IMR-90 (cell line): ENCODE results near the gene GYS1. TPM values are rescaled to one million over a fixed set of nuclear protein-coding genes. Genes with fewer than 3 reads are reported as not detected.

ENCODE experiments used
- ATAC-seq: fragments of 200-7000 bp; cut with Tn5 transposase; 2 replicates; pipeline ENCODE4 v1.9.1; 2020; ENCODE audit warnings: low read depth, mild to moderate bottlenecking, moderate library complexity
- BruUV-seq: library from RNA; stranded (reverse); fragments of 400-500 nt; replicated peaks from 2 replicates; lab custom pipeline; 2021; lab: Mats Ljungman, UMichigan
- CTCF ChIA-PET: fragments of 300-600 bp; formaldehyde crosslinking; extraction: SDS; loops from one replicate; lab custom pipeline; 2021; ENCODE audit warnings: antibody characterized with exemption; lab: Yijun Ruan, JAX
- POLR2A ChIA-PET: fragments of 300-600 bp; sonication (Branson Sonifier 250); formaldehyde crosslinking; loops from one replicate; lab custom pipeline; 2022; ENCODE audit warnings: antibody characterized with exemption; ENCODE audit not compliant: unreplicated experiment; lab: Charles Lee
- DNase-seq: peaks from one replicate; pipeline ENCODE4 v3.0.0; 2013
- H2AFZ ChIP-seq: replicated peaks from 2 replicates; pipeline ENCODE3; 2013; ENCODE audit warnings: low read length, mild to moderate bottlenecking; ENCODE audit not compliant: poor library complexity
- H2AK5ac ChIP-seq: 2 replicates; pipeline ENCODE4 v1.6.1; 2013; ENCODE audit warnings: low read depth, low read length, inconsistent platforms
- H2AK9ac ChIP-seq: replicated peaks from 2 replicates; pipeline ENCODE3; 2013; ENCODE audit warnings: mild to moderate bottlenecking, low read depth, low read length, moderate library complexity; ENCODE audit not compliant: poor library complexity
- H2BK120ac ChIP-seq: 2 replicates; pipeline ENCODE4 v1.6.1; 2013; ENCODE audit warnings: low read depth, low read length, inconsistent platforms
- H2BK15ac ChIP-seq: 3 replicates; pipeline ENCODE4 v1.6.1; 2013; ENCODE audit warnings: low read depth, low read length, inconsistent platforms
- H2BK20ac ChIP-seq: 2 replicates; pipeline ENCODE4 v1.6.1; 2013; ENCODE audit warnings: low read depth, mild to moderate bottlenecking, inconsistent platforms, low read length, moderate library complexity
- H2BK5ac ChIP-seq: 2 replicates; pipeline ENCODE4 v1.6.1; 2013; ENCODE audit warnings: mild to moderate bottlenecking, low read depth, low read length, inconsistent platforms; ENCODE audit not compliant: poor library complexity, severe bottlenecking
- H3K14ac ChIP-seq: replicated peaks from 2 replicates; pipeline ENCODE4 v1.6.1; 2013; ENCODE audit warnings: low read depth, low read length, inconsistent platforms
- H3K18ac ChIP-seq: 2 replicates; pipeline ENCODE4 v1.6.1; 2013; ENCODE audit warnings: low read depth, low read length, control low read depth
- H3K23ac ChIP-seq: 2 replicates; pipeline ENCODE4 v1.6.1; 2013; ENCODE audit warnings: low read depth, low read length, inconsistent platforms
- H3K27ac ChIP-seq: 2 replicates; pipeline ENCODE4 v1.5.1; 2013; ENCODE audit warnings: mild to moderate bottlenecking, control low read depth, low read length; ENCODE audit not compliant: insufficient read depth
- H3K27me3 ChIP-seq: 2 replicates; pipeline ENCODE4 v1.6.1; 2013; ENCODE audit warnings: low read length; ENCODE audit not compliant: control insufficient read depth, insufficient read depth
- H3K36me3 ChIP-seq: 2 replicates; pipeline ENCODE4 v1.6.1; 2013; ENCODE audit warnings: low read length, mixed read lengths; ENCODE audit not compliant: control insufficient read depth, insufficient read depth
- H3K4ac ChIP-seq: 2 replicates; pipeline ENCODE4 v1.6.1; 2013; ENCODE audit warnings: low read depth, low read length, inconsistent platforms
- H3K4me1 ChIP-seq: 2 replicates; pipeline ENCODE4 v1.6.1; 2013; ENCODE audit warnings: low read length, mixed read lengths; ENCODE audit not compliant: control insufficient read depth, insufficient read depth
- H3K4me2 ChIP-seq: 2 replicates; pipeline ENCODE4 v1.6.1; 2013; ENCODE audit warnings: low read depth, mild to moderate bottlenecking, control low read depth, low read length, moderate library complexity
- H3K4me3 ChIP-seq: 2 replicates; pipeline ENCODE4 v1.5.1; 2013; ENCODE audit warnings: low read depth, mild to moderate bottlenecking, control low read depth, low read length, moderate library complexity; ENCODE audit not compliant: insufficient read depth
- H3K56ac ChIP-seq: 2 replicates; pipeline ENCODE4 v1.6.1; 2013; ENCODE audit warnings: low read length, inconsistent platforms; ENCODE audit not compliant: insufficient read depth; ENCODE audit errors: extremely low read depth
- H3K79me1 ChIP-seq, 2 experiments: 2 replicates each; pipeline ENCODE4 v1.6.1; 2013; ENCODE audit warnings: low read length in 2 of 2, inconsistent platforms in 1 of 2, low read depth in 1 of 2
- H3K9ac ChIP-seq: 2 replicates; pipeline ENCODE4 v1.6.1; 2013; ENCODE audit warnings: low read depth, low read length, control low read depth
- H3K9me1 ChIP-seq: 2 replicates; pipeline ENCODE4 v1.6.1; 2013; ENCODE audit warnings: low read length, inconsistent platforms; ENCODE audit not compliant: insufficient read depth
- H3K9me3 ChIP-seq: 2 replicates; pipeline ENCODE4 v1.6.1; 2013; ENCODE audit warnings: low read length; ENCODE audit not compliant: control insufficient read depth, insufficient read depth
- H4K20me1 ChIP-seq: 2 replicates; pipeline ENCODE4 v1.6.1; 2013; ENCODE audit warnings: low read length, inconsistent platforms; ENCODE audit not compliant: insufficient read depth
- H4K5ac ChIP-seq: 2 replicates; pipeline ENCODE4 v1.6.1; 2013; ENCODE audit warnings: mild to moderate bottlenecking, low read depth, low read length, control low read depth
- H4K8ac ChIP-seq, 2 experiments: 2 replicates each; pipeline ENCODE4 v1.6.1; 2013; ENCODE audit warnings: low read depth in 2 of 2, low read length in 2 of 2, control low read depth in 1 of 2, inconsistent platforms in 1 of 2
- H4K91ac ChIP-seq: 2 replicates; pipeline ENCODE4 v1.6.1; 2013; ENCODE audit warnings: low read depth, low read length, inconsistent platforms; ENCODE audit not compliant: insufficient read depth
- FOS ChIP-seq: fragments of 150-350 bp; IDR thresholded peaks from 2 replicates; pipeline ENCODE4 v1.6.1; 2016; ENCODE audit warnings: low read depth, low read length
- RCOR1 ChIP-seq: IDR thresholded peaks from 2 replicates; pipeline ENCODE4 v1.6.1; 2012; ENCODE audit warnings: mild to moderate bottlenecking, low read length, improper control_type of control experiment; ENCODE audit not compliant: insufficient replicate concordance
- WGBS, 2 experiments: methylation state at CpG; one replicate each; pipeline versions ENCODE4 v1.1.5 to v1.1.7; 2013; ENCODE audit warnings: missing lambda C conversion rate in 2 of 2; ENCODE audit not compliant: insufficient read length in 1 of 2; ENCODE audit errors: extremely low coverage in 2 of 2; 5-methylcytosine and 5-hydroxymethylcytosine counted together
- dilution Hi-C: fragments of 300-500 bp; cut with HindIII; formaldehyde crosslinking; loops from one replicate; pipeline ENCODE4 v1.14.3; 2018; ENCODE audit warnings: low sequenced_read_pairs; ENCODE audit not compliant: unreplicated experiment
- in situ Hi-C: fragments of 300-500 bp; cut with MboI; formaldehyde crosslinking; loops from 3 replicates; pipeline ENCODE4 v1.14.3; 2019; ENCODE audit warnings: low sequenced_read_pairs, inconsistent platforms, mixed read lengths
- intact Hi-C: fragments of 100-400 bp; cut with micrococcal nuclease; formaldehyde crosslinking; loops from 2 replicates; pipeline ENCODE4 v1.10.0; 2022
- polyA plus RNA-seq, 3 experiments: library from polyadenylated mRNA; depleted of rRNA; stranded (reverse); fragments of >200 nt; gene quantifications; 2 replicates each; pipeline ENCODE4 v1.2.3, GENCODE V29; 2012; ENCODE audit warnings: low replicate concordance in 1 of 3
- total RNA-seq: library from RNA; depleted of rRNA; stranded (reverse); fragments of >200 nt; gene quantifications from 2 replicates; pipeline ENCODE4 v1.2.3, GENCODE V29; 2012
- TF ChIP-seq, protein P1 (sequence below): fragments of 150-350 bp; IDR thresholded peaks from 2 replicates; pipeline ENCODE4 v1.6.1; 2016; ENCODE audit warnings: low read depth, mild to moderate bottlenecking, low read length, moderate library complexity, borderline replicate concordance

The GYS1 gene
- total and polyA plus RNA-seq, 2 of the 4 experiments (the other 2 are of a cell fraction): 38.7 to 72.2 TPM

DNA sequence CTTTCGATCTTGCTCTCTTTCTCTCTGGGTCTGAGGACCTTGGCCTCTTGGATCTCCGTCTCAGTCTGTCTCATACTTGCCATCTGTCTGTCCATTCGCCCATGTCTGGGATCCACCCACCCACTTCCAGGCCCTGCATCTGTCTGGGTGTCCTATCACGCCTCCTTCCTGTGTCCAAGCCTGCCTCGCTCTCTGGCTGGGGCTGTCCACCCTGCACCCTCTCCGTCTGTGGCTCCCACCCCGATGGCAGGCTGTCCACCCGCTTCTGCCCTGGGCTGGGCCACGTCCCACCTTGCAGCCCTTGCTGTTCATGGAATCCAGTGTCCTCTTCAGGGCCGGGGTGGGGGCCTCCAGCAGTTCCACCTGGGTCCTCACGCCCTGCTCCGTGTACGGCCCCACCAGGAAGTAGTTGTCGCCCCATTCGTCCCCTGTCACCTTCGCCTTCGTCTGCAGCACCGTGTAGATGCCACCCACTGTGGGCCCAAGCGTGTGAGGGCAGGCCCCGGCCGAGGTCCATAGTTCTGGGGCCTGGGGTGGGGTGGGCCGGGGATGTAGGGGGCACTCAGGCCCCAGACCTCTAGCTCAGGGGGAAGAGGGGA, 2.0 kb downstream of the GYS1 start:
- POLR2A ChIA-PET: no interaction called here
- Histone ChIP-seq H3K36me3 (peaks cover 29% of the 10 kb centered on the region), H2AFZ (no peak overlapping the region), H3K27ac (no peak overlapping the region), H3K18ac (no peak overlapping the region), H2BK15ac (no peak overlapping the region), H3K14ac (no peak overlapping the region), H3K4ac (no peak overlapping the region), H4K5ac (no peak overlapping the region), H4K8ac (no peak overlapping the region), H3K9me3 (no peaks in the 10 kb centered on the region), H2BK120ac (no peak overlapping the region), H3K9me1 (0 out of 2 replicates have a peak, but pooled peaks cover 3% of the 10 kb centered on the region), H3K27me3 (no peaks in the 10 kb centered on the region), H3K79me1 (peaks cover 21 to 76% of the 10 kb centered on the region in 2 experiments), H4K91ac (no peak overlapping the region), H3K4me2 (peak overlapping the region; percentile 89; the same call in 1 of the 2 replicates), H2AK9ac (peak overlapping the region; percentile 48), H3K56ac (no peak overlapping the region), H3K9ac (peak overlapping the region; percentile 92; the same call in 1 of the 2 replicates), H3K23ac (no peak overlapping the region), H3K4me3 (no peak overlapping the region), H2BK20ac (no peak overlapping the region), H4K20me1 (peaks cover 25% of the 10 kb centered on the region), H2AK5ac (peak overlapping the region; percentile 20; the same call in 1 of the 2 replicates), H2BK5ac (no peak overlapping the region), H3K4me1 (peaks cover 12% of the 10 kb centered on the region)
- CTCF ChIA-PET: interaction anchor here (1.0 to 1.2 kb wide), 2 partner anchors 9 to 155 kb away, joined by 3 to 4 read pairs; partner anchors contain the start of gene HSD17B14
- ATAC-seq: no peak
- TF ChIP-seq FOS: no peak
- TF ChIP-seq, protein P1, sequence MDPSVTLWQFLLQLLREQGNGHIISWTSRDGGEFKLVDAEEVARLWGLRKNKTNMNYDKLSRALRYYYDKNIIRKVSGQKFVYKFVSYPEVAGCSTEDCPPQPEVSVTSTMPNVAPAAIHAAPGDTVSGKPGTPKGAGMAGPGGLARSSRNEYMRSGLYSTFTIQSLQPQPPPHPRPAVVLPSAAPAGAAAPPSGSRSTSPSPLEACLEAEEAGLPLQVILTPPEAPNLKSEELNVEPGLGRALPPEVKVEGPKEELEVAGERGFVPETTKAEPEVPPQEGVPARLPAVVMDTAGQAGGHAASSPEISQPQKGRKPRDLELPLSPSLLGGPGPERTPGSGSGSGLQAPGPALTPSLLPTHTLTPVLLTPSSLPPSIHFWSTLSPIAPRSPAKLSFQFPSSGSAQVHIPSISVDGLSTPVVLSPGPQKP: no peak
- no peak for TF ChIP-seq RCOR1
- no TSS peak for BruUV-seq
- 95% methylated on average over 8 of the region's 22 CpGs; no CpG with 5 or more reads in 1 of the 2 experiments for WGBS, 2 experiments
- no peak for DNase-seq
- in situ Hi-C loops (no loop called here), dilution Hi-C loops (no loop called here), intact Hi-C loops (loop anchor here (5.0 to 10.0 kb wide), 3 partner anchors 66 to 214 kb away; partner anchors contain the start of genes CGB7 and KCNA7)
